Right forelimb (tissue), 1 donor: Measurements from ENCODE around the gene NOTCH1.
A peak's percentile ranks its signal among the peaks of the same experiment; 100 is the strongest.
"Not testable (repeated sequence)": the region's sequence is repeated elsewhere in the genome, so short reads cannot be mapped to it uniquely, and the experiment has no call there.

Experiments
- DNase-seq: peaks from one replicate; pipeline ENCODE4 v3.0.0-alpha.2; 2018

NOTCH1 gene

DNA sequence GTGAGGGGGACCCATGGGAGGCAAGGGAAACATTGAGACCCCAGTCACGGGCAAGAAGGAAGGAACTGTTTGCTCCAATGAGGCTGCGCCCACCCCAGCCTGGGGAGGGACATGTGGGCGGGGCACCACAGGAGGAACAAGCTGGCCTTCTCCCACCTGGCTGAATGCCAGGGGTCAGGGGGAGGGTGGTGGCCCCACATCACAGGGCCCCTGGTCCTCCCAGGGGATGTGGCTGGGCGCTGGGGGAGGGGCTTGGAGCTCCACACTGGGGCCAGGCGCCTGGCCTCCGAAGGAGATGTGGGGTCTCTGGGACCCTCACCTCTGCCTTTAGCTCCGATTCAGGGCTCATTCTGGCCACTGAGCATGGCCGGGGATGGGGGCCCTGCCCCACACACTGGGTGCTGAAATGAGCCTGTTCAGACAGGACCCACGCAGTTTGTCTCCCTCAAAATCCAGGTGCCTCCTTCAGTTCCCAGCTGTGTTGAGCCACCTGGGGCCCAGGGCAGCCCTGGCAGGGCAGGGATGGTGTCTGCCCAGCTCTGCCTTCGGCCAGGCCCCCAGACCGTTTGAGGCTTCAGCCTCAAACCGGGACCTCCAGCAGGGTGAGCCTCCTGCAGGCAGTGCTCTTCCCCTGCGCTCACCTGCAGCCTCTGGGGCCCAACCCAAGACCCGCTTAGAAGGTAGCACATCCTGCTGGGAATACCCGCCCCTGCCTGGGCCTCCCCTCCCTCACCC lies 33.2 kb upstream of the NOTCH1 start:
- no peak for DNase-seq

DNA sequence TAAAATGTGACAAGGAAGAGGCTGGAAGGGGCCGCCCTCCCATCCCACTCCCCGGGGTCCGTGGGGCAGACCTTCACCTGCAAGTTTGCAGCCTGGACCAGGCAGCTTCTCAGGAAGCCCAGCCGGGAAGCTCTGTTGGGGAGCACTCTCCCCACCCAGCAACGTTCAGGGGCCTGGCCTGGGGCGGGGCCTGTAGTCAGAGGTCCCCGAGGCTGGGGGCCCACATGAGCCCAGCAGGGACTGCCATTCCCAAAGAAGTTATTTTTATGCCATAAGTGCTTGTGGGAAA lies 32.7 kb upstream of the NOTCH1 start:
- no peak for DNase-seq

DNA sequence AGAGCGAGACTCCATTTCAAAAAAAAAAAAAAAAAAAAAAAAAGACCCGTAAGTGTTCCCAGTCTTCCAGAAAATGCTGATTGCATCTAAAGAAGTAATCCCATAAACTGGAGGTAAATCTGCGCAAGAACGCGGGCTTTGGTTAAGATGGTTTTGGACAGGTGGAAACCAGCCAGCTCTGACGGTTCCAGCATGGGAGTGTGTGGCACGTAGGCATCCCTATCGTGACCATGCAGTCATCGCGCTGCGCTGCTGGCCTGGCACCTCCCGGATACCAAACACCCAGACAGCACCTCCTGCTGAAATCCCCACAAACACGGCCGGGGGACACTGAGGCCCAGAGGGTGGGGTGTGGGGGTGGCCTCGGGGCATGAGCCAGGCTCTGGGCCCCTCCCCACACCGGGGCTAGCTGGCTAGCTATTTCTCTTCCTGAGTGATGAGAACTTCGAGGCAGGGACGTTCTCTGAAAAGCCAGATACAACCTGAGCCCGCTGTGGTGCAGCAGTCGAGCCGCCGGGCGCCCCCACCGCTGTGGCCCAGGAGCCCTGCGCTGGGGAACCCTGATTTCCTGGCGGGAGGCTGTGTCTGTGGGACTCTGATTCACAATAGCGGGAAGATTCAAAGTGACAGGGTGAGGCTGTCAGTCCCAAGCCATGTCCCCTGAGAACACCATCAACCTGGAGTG lies 32.2 kb upstream of the NOTCH1 start:
- no peak for DNase-seq

DNA sequence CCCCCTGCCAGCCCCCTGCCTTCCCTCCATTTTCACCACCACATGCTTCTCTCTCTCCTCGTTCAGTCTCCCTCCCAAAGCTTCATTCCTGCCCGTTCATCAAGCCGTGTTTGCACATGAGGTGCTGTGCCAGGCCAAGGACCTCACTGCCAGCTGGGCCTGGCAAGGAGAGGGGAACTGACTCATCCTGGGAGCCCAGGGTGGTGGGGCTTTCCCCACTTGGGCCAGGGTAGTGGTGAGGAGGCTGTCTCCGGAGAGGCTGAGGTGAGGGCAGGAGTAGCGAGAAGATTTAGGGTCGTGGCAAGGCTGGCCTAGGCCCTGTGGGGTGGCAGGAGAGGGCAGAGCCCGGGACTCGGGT lies 30.4 kb upstream of the NOTCH1 start:
- no peak for DNase-seq

DNA sequence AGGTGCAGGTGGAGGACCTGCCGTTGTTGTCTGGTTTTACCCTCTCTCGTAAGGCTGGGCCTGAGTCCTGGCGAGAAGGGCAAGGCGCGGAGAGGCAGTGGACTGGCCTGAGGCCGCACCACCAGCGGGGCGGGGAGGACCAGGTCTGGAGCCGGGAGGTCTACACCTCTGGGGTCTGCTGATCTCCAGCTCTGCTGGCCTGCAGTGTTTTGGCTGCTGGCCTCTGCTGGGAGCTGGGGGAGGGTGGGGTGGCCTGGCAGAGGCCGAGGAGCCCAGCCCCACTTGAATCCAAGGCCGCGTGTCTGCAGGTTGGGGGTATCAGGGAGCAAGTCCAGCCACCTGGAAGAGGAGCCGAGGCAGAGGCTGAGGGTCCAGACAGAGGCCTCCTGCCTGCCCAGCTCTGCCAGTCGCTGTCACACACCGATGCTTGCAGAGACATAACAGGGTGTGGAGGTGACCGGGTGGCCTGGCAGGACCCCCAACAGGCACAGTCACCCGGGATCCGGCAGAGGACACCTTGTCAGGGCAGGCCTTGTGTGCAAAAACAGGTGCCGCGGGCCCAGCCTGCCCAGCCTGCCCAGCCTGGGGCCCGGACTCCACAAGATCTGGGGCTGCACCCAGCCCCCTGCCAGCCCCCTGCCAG lies 29.9 kb upstream of the NOTCH1 start:
- no peak for DNase-seq

DNA sequence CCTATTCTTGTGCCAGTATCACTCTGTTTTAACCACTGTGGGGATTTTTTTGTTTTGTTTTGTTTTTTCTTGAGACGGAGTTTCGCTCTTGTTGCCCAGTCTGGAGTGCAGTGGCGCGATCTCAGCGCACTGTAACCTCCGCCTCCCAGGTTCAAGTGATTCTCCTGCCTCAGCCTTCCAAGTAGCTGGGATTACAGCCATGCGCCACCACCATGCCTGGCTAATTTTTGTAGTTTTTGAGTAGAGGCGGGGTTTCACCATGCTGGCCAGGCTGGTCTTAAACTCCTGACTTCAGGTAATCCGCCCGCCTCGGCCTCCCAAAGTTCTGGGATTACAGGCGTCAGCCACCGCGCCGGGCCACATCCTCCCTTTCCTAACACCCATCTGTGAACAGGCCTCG lies 28.8 kb upstream of the NOTCH1 start:
- DNase-seq: not testable (repeated sequence)

DNA sequence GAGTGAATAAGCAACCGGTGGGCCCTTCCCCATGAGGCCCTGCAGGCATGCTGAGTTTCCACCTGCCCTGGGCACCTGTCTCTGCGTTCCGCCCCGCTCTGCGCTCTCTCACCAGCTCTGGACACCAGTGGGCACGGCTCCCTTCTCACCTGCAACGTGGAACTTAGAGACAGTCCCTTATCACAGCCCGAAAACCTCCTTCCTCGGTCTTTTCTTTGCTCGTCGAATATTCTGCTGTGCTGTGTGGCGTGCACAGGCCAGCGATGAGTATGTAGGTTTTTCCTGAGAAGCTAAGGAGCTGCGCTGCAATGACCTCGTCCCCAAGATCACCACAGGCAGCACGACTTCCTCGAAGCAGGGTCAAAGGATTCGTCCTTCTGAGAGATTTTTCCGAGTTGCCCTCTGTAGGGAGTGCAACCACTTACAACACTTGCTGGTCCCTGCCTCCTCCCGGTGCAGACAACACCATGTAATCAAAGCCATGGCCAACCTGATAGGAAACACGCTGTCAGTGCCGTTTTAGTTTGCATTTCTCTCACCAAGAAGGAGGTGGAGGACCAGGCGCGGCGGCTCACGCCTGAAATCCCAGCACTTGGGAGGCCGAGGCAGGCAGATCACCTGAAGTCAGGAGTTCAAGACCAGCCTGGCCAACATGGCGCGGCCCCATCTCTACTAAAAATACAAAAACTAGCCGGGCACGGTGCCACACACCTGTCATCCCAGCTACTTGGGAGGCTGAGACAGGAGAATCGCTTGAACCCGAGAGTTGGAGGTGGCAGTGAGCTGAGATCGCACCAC lies 27.2 kb upstream of the NOTCH1 start:
- DNase-seq: no peak

DNA sequence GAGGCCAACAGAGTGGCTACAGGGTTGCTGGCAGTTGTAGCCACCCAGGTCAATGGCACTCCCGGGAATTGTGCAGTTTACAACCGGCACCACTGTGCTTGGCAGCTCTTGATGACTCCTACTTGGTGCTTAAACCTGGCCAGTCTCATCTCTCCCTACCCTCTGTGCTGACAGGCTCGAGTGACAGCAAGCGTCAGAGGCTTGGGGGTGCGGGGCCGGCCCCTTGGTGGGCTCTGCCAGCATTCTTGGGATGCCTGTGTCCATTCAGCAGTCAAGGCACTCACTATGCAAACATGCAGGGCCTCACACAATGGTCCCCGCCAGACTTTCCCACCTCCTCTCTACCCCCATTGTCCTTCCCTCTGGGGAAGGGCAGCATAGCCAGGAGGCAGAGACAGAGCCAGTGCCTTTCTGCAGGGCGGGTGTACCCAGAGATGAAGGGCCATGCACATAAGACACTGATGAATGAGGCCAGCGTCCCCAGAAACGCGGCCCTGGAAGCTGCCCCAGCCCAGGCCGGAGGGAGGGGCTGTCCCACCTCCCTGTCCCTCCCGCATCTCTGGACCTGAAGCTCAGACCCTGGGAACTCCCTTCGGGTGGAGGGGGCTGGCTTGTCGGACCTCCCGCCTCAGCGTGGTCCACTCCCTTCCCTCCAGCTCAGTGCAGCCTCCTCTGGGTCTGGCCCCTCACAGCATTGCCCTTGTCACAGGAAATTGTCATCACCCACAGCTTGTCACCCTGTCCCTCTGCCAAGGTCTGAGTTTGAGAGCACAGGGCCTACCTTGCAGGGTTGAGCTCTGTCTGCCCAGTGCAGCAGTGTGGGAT lies 26.4 kb upstream of the NOTCH1 start:
- no peak for DNase-seq

DNA sequence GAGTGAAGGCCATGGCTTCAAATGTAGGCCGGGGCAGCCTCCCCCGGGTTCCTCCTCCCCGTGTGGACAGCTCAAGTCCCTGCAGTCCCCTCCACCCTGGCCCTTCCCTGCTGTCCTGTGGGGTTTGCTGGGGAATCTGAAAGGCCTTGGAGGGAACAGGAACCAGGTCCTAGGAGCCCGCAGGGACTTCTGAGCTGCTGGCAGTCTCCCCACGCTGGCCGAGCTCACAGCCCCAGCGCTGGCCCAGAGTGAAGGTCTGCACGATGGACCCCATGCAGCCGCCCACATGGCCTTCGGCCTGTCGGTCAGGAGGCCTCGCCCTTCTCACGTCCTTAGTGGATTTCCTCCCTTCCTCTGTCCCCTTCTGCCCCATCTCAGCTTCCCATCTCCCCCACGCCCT lies 25.7 kb upstream of the NOTCH1 start:
- DNase-seq: no peak

DNA sequence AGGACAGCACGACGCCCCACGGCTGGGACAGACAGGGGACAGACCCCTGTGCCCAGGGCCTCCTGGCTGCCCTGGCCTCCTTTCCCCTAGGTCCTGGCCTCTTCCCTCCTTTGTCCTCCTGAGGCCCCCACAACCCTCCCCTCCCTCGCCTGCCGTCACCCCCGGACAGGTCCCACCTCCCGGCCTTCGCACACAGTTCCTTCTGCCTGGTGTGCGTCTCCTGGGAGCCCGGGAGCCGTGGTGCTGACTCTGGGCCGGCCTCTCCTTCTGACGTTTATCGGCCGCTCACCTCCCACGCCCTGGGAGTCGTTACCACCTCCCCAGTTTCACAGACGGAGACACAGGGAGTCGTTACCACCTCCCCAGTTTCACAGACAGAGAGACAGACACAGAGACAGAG lies 25.1 kb upstream of the NOTCH1 start:
- DNase-seq: no peak

DNA sequence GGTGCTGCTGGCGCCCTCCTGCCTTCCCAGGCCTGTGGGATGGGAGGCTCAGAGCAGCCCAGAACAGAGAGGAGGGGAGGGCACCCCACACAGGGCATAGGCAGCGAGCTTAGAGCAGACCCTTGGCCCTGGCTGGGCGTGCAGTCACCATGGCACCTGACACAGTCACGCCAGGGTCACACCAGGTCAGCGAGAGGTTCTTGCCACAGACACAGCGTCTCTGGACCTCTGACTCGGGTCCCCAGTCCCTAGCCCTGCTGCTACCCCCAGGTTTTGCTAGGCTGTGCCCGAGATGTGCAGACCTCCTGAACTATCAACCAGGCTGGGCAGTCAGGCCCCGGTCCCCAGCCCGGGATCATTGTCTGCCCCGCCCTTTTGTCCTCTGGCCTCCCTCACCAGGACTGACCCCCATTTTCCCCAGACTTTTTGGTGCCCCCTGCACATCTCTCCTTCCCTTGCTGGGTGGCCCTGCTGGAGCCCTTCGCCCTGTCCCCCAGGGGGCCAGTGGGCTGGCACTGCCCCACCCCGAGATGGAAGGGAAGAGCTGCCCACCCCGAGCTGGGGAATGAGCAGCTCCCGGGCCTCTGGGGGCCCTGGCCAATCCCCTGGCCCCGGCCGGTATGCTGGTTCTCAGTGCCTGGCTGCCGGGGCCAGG lies 24.5 kb upstream of the NOTCH1 start:
- no peak for DNase-seq

DNA sequence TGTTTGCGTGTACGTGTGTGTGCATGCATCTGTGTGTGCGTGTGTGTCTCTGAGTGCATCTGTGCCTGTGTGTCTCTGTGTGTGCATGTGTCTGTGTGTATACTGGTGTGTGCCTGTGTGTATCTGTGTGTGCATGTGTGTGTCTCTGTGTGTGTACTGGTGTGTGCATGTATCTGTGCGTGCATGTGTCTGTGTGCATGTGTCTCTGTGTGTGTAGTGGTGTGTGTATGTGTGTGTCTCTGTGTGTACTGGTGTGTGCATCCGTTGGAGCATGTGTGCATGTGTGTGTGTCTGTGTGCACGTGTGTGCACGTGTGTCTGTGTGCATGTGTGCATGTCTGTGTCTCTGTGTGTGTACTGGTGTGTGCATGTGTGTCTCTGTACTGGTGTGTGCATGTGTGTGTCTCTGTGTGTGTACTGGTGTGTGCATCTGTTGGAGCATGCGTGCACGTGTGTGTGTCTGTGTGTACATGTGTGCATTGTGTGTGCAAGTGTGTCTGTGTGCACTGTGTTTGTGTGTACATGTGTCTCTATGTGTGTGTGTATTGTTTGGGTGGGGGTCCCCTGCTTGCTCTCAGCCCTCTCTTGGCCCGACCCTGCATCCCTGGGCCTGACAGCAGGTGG lies 23.8 kb upstream of the NOTCH1 start:
- no peak for DNase-seq

DNA sequence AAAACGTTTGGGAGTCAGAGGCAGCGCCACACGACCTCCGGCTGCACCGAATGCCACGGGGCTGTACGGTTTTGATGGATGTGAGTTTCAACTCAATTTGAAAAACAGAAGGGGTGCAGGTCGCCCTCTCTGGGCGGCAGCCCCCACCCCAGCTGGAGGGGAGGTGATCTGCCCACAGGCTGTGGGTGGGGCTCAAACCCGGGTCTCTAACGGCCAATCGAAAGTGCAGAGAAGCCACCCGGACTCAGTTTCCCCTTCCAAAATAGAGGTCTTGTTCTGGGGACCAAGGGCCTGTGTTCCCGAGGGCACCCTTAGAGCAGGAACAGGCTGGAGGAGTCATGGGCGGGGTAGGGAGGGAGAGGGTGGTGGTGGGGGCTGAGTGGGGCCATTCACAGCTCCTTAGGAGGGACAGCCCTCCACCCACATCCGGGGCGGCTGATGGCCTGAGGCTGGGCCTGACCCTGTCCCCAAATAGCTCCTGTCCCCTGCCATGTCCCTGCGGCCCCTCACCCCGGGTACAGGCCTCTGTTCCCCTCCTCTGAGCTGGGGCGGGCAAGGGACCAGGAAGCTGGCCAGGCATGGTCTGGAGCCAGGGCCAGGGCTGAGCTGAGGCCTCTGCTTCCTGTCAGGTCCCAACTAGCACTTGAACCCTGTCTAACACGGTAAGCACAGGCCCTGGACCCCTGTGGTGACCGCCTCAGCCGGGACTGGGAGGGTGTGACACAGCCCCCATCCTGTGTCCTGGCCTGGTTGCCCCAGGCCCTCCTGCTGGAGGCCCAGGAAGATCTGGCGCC lies 22.6 kb upstream of the NOTCH1 start:
- DNase-seq: no peak

DNA sequence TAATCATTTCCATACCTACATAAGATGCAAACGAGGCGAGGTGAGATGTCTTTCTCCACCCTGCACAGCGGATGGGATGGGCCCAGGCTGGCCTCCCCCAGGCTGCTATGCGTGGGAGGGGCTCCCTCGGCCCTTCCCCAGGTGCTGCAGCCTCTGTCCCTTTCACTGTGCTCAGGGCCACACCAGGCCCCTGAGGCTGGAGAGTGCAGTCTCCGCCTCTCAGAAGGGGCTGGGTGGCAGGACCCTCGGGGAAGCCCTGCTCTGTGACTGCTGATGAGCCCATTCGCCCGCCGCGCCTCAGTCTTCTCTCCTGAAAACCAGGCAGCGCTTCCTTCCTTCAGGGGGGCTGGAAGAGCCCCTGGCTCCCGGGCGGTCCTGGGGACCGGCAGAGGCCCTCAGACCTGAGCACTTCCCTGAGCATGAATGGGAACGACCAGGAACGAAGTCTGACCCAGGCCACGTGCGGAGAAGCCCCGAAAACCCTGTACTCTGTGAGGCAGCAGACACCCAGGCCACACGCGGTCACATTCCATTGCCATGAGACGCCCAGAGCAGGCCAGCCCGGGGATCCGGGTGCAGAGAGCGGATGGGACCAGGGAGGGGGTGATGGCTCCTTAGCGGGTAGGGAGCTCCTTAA lies 21.9 kb upstream of the NOTCH1 start:
- DNase-seq: peak; percentile 73

DNA sequence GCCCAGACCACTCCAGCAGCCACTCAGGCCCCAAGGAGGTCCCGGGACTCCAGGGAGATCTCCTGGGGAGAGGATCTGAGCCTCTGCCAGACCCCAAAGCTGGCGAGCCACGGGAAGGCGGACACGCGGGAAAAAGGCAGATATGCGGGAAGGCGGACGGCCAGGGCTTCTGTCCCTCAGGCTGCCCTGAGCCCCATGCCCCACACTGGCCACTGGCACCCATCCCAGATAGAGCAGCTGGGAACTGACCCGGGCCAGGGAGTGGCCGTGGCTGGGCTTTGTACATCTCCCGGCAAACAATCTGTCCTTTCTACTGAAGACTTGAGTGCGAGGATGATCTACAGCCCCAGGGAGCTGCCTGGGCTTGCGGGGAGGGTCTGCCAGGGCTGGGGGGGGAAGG lies 21.1 kb upstream of the NOTCH1 start:
- DNase-seq: no peak

DNA sequence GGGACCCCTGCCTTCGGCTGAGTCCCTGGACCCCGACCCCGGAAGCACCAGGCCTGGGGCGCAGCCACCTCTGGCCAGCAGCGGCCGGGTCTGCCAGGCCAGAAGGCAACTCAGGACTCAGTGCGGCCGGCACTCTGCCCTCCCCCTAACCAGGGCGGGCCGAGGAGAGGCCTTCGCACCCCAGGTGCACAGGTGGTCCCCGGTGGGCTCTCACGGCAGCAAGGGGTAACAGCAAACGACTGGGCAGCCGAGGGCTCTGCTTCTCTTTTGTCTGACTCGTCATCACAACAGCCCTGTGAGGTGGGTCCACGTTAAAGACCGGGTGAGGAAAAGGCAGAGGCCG lies 20.7 kb upstream of the NOTCH1 start:
- no peak for DNase-seq

DNA sequence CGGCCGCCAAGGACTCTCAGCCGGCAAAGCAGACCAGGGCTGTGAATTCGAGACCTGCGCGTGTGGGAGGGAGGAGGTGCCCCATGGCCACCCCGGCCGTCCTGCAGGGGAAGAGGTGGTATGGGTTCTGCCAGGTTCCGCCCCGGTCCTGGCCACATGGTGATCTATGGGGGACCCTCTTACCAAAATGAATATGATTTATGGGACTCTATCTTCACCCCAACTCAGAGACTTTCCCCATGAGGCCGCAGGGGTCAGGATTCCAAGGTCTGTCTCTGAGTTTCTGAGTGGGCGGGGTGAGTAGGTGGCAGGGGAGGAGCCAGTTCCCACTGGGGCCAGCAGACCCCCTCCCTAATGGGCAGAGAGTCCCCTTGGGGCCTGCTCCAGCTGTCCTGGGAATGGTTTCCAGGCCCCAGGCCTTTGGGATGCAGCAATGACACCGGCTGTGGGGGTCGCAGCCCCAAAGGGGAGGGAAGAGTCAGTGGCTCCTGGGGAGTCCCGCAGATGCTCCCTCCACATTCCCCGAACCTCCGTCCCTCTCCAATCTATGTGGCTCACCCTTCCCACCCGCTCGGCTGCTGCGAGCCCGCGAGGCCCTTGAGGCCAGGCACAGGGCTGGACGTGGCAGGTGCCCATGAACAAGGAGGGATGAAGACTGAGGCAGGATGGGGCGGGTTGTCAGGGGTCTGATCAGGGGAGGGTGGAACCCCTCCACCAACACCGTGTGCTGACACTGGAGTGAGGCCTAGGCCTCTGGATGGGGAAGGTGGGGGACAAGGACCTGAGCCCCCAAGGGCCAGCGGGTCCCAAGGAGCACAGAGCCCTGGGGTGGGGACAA lies 20.1 kb upstream of the NOTCH1 start:
- DNase-seq: no peak

DNA sequence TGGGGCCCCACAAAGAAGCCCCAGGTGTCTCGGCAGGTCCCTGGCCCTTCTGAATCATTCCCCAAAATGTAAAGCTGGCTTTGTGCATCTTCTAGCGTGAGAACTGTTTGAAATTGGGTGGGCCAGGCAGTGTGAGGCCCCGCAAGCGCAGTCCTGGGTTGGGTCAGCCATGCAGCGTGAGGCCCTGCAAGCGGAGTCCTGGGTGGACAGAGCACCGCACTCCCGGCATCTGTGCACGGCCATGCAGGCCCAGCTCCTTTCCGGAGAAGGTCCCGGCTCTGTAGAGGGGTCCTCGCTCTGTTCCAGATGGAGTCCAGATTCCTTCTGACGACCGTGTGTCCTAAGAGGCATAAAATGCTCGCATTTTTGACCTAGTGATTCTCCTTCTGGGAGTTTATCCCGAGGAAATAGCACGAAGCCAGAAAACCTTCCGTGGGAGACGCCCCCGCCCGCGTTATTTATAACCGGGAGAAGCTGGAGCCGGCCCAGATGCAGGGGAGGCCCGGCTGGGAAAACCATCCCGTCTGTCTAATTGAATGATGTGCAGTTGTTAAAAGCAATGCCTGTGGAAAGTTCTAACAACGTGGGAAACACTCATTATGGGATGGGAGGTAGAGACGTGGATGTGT lies 19.4 kb upstream of the NOTCH1 start:
- DNase-seq: peak; percentile 80

DNA sequence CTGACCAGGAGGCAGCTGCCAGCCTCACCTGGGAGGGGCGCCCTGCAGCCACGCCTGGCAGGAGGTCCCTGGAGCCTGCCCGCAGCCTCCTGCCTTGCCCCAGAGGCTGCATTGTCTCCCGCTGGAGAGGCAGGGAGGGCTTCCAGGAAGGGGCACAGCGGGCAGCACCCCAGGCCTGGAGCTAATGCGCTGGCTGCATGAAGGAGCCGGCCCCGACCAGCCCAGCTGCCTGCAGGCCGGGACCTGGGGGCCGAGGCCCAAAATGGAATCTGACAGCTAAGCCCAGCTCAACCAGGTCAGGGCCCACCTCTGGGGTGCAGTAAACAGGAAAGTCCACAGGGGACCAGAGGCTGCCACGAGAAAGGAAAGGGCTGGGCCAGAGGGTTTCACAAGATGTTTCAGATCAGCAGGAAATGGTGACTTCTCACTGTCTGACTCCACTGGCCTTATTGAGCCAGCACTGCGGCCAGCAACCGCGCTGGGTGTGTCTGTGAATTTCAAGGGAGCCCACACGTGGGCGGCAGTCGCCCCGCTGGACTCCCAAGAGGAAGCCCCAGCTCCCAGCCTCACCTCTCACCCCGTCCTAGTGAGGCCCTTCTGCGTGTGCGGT lies 18.6 kb upstream of the NOTCH1 start:
- no peak for DNase-seq
